K562 (cell line): ENCODE results near the gene SP2. TPM values are rescaled to one million over a fixed set of nuclear protein-coding genes. Genes with fewer than 3 reads are reported as not detected.
"Not testable (repeated sequence)": the region's sequence is repeated elsewhere in the genome, so short reads cannot be mapped to it uniquely, and the experiment has no call there.

Experiments
- ATAC-seq: fragments of 200-7000 bp; cut with Tn5 transposase; 3 replicates; pipeline ENCODE4 v1.9.1; 2020; ENCODE audit warnings: moderate library complexity
- BruUV-seq: library from RNA; stranded (reverse); fragments of 400-500 nt; replicated peaks from 2 replicates; lab custom pipeline; 2021; lab: Mats Ljungman, UMichigan
- CTCF ChIA-PET: fragments of 300-600 bp; formaldehyde crosslinking; extraction: SDS; loops from one replicate; lab custom pipeline; 2021; ENCODE audit warnings: low intra/inter-chr PET ratio; lab: Yijun Ruan, JAX
- POLR2A ChIA-PET: fragments of 300-600, 350-650 bp; sonication (Branson Sonifier 250); formaldehyde crosslinking; extraction: SDS; loops from one replicate; lab custom pipeline; 2021; ENCODE audit warnings: antibody characterized with exemption, inconsistent platforms; lab: Yijun Ruan, JAX
- DNase-seq, 4 experiments: peaks; one replicate each; pipeline versions ENCODE4 v3.0.0 to v3.0.0-alpha.2; 2011 to 2018; ENCODE audit warnings: low spot score in 3 of 4, mixed read lengths in 3 of 4; ENCODE audit errors: extremely low read depth in 1 of 4
- FAIRE-seq: peaks from 2 replicates; lab custom pipeline; 2011; peaks lifted over from hg19 to GRCh38; lab: Jason Lieb, UNC
- H2AFZ ChIP-seq: 2 replicates; pipeline ENCODE4 v1.6.0; 2011; ENCODE audit warnings: low read depth, low read length, control low read depth, inconsistent platforms
- H3K27ac ChIP-seq: fragments of 200-600 bp; 3 replicates; pipeline ENCODE4 v1.8.0; 2011; ENCODE audit warnings: low read depth, mild to moderate bottlenecking, control low read depth, inconsistent platforms, low read length, moderate library complexity, mixed read lengths; ENCODE audit errors: extremely low read depth
- H3K27me3 ChIP-seq, 2 experiments: fragments of 300-600 bp in 1 of 2; 2 replicates in 1 of 2; 3 replicates in 1 of 2; pipeline versions ENCODE4 v1.6.0 to v1.8.0; 2011; ENCODE audit warnings: inconsistent platforms in 2 of 2, low read length in 2 of 2, mild to moderate bottlenecking in 1 of 2, mixed read lengths in 1 of 2, moderate library complexity in 1 of 2; ENCODE audit not compliant: control insufficient read depth in 2 of 2, insufficient read depth in 2 of 2
- H3K36me3 ChIP-seq: fragments of 300-600 bp; 3 replicates; pipeline ENCODE4 v1.8.0; 2011; ENCODE audit warnings: mild to moderate bottlenecking, low read length, inconsistent platforms; ENCODE audit not compliant: control insufficient read depth, insufficient read depth
- H3K4me1 ChIP-seq, 2 experiments: fragments of 200-600 bp in 1 of 2; replicated peaks in 1 of 2; 2 replicates in 1 of 2; 3 replicates in 1 of 2; pipeline versions ENCODE4 v1.5.1 to v1.8.0; 2011; ENCODE audit warnings: inconsistent platforms in 2 of 2, low read length in 2 of 2, mild to moderate bottlenecking in 1 of 2, mixed read lengths in 1 of 2, moderate library complexity in 1 of 2; ENCODE audit not compliant: control insufficient read depth in 2 of 2, insufficient read depth in 2 of 2
- H3K4me2 ChIP-seq: 2 replicates; pipeline ENCODE4 v1.6.1; 2011; ENCODE audit warnings: low read length, control low read depth, inconsistent platforms, mixed read lengths; ENCODE audit not compliant: insufficient read depth
- H3K4me3 ChIP-seq: fragments of 200-600 bp; sonication (generic), shearing (Covaris generic); 2 replicates; pipeline ENCODE4 v1.5.1; 2016; ENCODE audit warnings: control low read depth, inconsistent platforms
- H3K79me2 ChIP-seq: fragments of 200-600 bp; 3 replicates; pipeline ENCODE4 v1.8.0; 2011; ENCODE audit warnings: low read length, inconsistent platforms; ENCODE audit not compliant: control insufficient read depth, insufficient read depth
- H3K9ac ChIP-seq, 2 experiments: 2 replicates each; pipeline versions ENCODE4 v1.6.0 to v1.6.1; 2011; ENCODE audit warnings: low read depth in 2 of 2, low read length in 2 of 2, control low read depth in 1 of 2, inconsistent platforms in 1 of 2, mild to moderate bottlenecking in 1 of 2, mixed read lengths in 1 of 2; ENCODE audit not compliant: insufficient read depth in 1 of 2
- H3K9me1 ChIP-seq: one replicate; pipeline ENCODE4 v1.6.0; 2011; ENCODE audit warnings: inconsistent platforms, mild to moderate bottlenecking, low read length, moderate library complexity; ENCODE audit not compliant: control insufficient read depth, insufficient read depth
- H3K9me3 ChIP-seq: replicated peaks from 2 replicates; pipeline ENCODE4 v1.5.1; 2011; ENCODE audit warnings: low read depth, low read length, inconsistent platforms; ENCODE audit not compliant: control insufficient read depth, insufficient read depth
- H4K20me1 ChIP-seq: replicated peaks from 2 replicates; pipeline ENCODE4 v1.6.1; 2011; ENCODE audit warnings: low read length, inconsistent platforms, mixed read lengths; ENCODE audit not compliant: control insufficient read depth, insufficient read depth
- ARHGAP35 ChIP-seq: fragments of 450-650 bp; IDR thresholded peaks from 2 replicates; pipeline ENCODE4 v1.6.1; 2018; ENCODE audit not compliant: partially characterized antibody
- HDGF ChIP-seq: fragments of 450-650 bp; IDR thresholded peaks from 2 replicates; pipeline ENCODE4 v1.6.1; 2016
- JUNB ChIP-seq: fragments of 450-650 bp; formaldehyde crosslinking; conservative IDR thresholded peaks from 2 replicates; pipeline ENCODE4 v1.4.0; 2020; ENCODE audit warnings: mild to moderate bottlenecking
- MLLT1 ChIP-seq, 2 experiments: fragments of 450-650 bp; IDR thresholded peaks; 2 replicates each; pipeline ENCODE4 v1.6.1; 2016
- SMARCA5 ChIP-seq: fragments of 450-650 bp; IDR thresholded peaks from 2 replicates; pipeline ENCODE4 v1.6.1; 2016
- TCF15 ChIP-seq: fragments of 250-450 bp; sonication (Bioruptor Pico); IDR thresholded peaks from 2 replicates; pipeline ENCODE4 v1.8.0; 2022; ENCODE audit warnings: moderate library complexity, mild to moderate bottlenecking, inconsistent platforms
- ZBTB5 ChIP-seq: fragments of 450-650 bp; IDR thresholded peaks from 2 replicates; pipeline ENCODE4 v1.6.1; 2017; ENCODE audit warnings: antibody characterized with exemption
- ZNF121 ChIP-seq: sonication (generic); formaldehyde crosslinking; conservative IDR thresholded peaks from 2 replicates; pipeline ENCODE4 v1.8.0; 2022; ENCODE audit warnings: missing genetic modification reagents
- ZNF316 ChIP-seq: fragments of 450-650 bp; IDR thresholded peaks from 2 replicates; pipeline ENCODE4 v1.6.1; 2016
- WGBS: fragments of 100-300 bp; shearing (Covaris generic); methylation state at CpG from one replicate; pipeline ENCODE4 v1.1.6; 2016; ENCODE audit warnings: low coverage, mixed read lengths; ENCODE audit not compliant: insufficient coverage; ENCODE audit errors: missing lambda C conversion rate; 5-methylcytosine and 5-hydroxymethylcytosine counted together
- in situ Hi-C: fragments of 300-500 bp; cut with MboI; formaldehyde crosslinking; loops from 4 replicates; pipeline ENCODE4 v1.15.0; 2018; ENCODE audit warnings: inconsistent platforms, mixed read lengths
- intact Hi-C: fragments of 100-400 bp; cut with micrococcal nuclease; formaldehyde crosslinking; loops from 2 replicates; pipeline ENCODE4 v1.14.2; 2022
- polyA plus RNA-seq, 8 experiments: library from polyadenylated mRNA; depleted of rRNA in 4 of 8; stranded (reverse) in 5 of 8; unstranded in 3 of 8; fragments of >200 nt; fragmentation: Nextera tagmentation in 2 of 8; fragmentation: Illumina TruSeq in 1 of 8; extraction: Ambion mirVana in 2 of 8; extraction: Trizol in 1 of 8; gene quantifications; 2 replicates each; pipeline versions ENCODE4 v1.2.1 to v1.2.3, GENCODE V29; 2011 to 2014; ENCODE audit warnings: inconsistent platforms in 1 of 8, missing spikeins in 1 of 8
- total RNA-seq, 7 experiments: library from RNA; depleted of rRNA in 6 of 7; stranded (reverse); fragments of >200 nt in 6 of 7; fragmentation: Illumina TruSeq in 2 of 7; extraction: Trizol in 2 of 7; gene quantifications; 2 replicates each; pipeline versions ENCODE4 v1.2.1 to v1.2.3, GENCODE V29; 2011 to 2021; ENCODE audit warnings: low replicate concordance in 1 of 7
- TF ChIP-seq, protein P1 (sequence below): sonication (generic); formaldehyde crosslinking; IDR thresholded peaks from 2 replicates; pipeline ENCODE4 v1.4.0; 2020; ENCODE audit warnings: mild to moderate bottlenecking, missing genetic modification reagents

SP2 gene
- total and polyA plus RNA-seq, 9 of the 15 experiments (the other 6 are each of a cell fraction or from before 2014, with no cell fraction given): 0.77 to 22.3 (median 2.3) TPM

GRCh38 chr17:47934856-47935255, 38.8 kb downstream of the SP2 start:
- Histone ChIP-seq H3K27me3 (no peaks in the 10 kb centered on the region), H3K4me2 (0 out of 2 replicates have a peak overlapping the region, but pooled peaks have one; percentile 11)
- TF ChIP-seq TCF15 (CRISPR knock-in tag): no peak
- TF ChIP-seq JUNB: 0 out of 2 replicates have a peak, but pooled peaks have one; percentile 1
- TF ChIP-seq, all 486 proteins: peak for 1
- in situ Hi-C loops (no loop called here), intact Hi-C loops (no loop called here)
- BruUV-seq: no TSS peak
- peaks cover 46 to 55% of the 10 kb centered on the region in 2 experiments for H3K4me1 ChIP-seq
- no peaks in the 10 kb centered on the region for H3K9me3 ChIP-seq
- H3K36me3 ChIP-seq: peaks cover 9% of the 10 kb centered on the region; the same call in 2 of the 3 replicates
- peak overlapping the region; percentile 79 for H3K27ac ChIP-seq
- peak overlapping the region; percentile 34; the same call in 1 of the 2 replicates for H2AFZ ChIP-seq
- WGBS: 43% methylated on average over 1 of the region's 1 CpG
- FAIRE-seq (no peak), ATAC-seq (no peak), DNase-seq (no peak)
- ChIA-PET CTCF (no interaction called here), POLR2A (no interaction called here)
- peaks cover 13% of the 10 kb centered on the region for H3K79me2 ChIP-seq
- H3K4me3 ChIP-seq: no peak overlapping the region
- H3K9me1 ChIP-seq: no peaks in the 10 kb centered on the region
- H4K20me1 ChIP-seq: no peaks in the 10 kb centered on the region
- H3K9ac ChIP-seq: peak overlapping the region; percentile 39 to 46; a peak in 2 of 4 replicates

- CTCF ChIA-PET, H3K27me3 ChIP-seq, ATAC-seq, in situ Hi-C loops, H4K20me1 ChIP-seq, DNase-seq, BruUV-seq, FAIRE-seq, H3K9me1 ChIP-seq, H3K9me3 ChIP-seq, H3K36me3 ChIP-seq, intact Hi-C loops, H3K4me3 ChIP-seq: not testable (repeated sequence)
- H3K4me1 ChIP-seq: peaks cover 49 to 60% of the 10 kb centered on the region in 2 experiments
- peak overlapping the region; percentile 70 for H2AFZ ChIP-seq
- peak overlapping the region; percentile 79 for H3K27ac ChIP-seq
- peaks cover 13% of the 10 kb centered on the region for H3K79me2 ChIP-seq
- peak overlapping the region; percentile 39 to 46; a peak in 3 of 4 replicates for H3K9ac ChIP-seq
- POLR2A ChIA-PET: interaction anchor here (1.0 to 1.5 kb wide), 4 partner anchors 9 to 33 kb away, joined by 3 to 4 read pairs (median 3); no protein-coding TSS in a partner anchor
- 24% methylated on average over 3 of the region's 3 CpGs for WGBS
- peak overlapping the region; percentile 74 for H3K4me2 ChIP-seq
- TF ChIP-seq, protein P1, sequence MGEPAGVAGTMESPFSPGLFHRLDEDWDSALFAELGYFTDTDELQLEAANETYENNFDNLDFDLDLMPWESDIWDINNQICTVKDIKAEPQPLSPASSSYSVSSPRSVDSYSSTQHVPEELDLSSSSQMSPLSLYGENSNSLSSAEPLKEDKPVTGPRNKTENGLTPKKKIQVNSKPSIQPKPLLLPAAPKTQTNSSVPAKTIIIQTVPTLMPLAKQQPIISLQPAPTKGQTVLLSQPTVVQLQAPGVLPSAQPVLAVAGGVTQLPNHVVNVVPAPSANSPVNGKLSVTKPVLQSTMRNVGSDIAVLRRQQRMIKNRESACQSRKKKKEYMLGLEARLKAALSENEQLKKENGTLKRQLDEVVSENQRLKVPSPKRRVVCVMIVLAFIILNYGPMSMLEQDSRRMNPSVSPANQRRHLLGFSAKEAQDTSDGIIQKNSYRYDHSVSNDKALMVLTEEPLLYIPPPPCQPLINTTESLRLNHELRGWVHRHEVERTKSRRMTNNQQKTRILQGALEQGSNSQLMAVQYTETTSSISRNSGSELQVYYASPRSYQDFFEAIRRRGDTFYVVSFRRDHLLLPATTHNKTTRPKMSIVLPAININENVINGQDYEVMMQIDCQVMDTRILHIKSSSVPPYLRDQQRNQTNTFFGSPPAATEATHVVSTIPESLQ (CRISPR knock-in tag): 0 out of 2 replicates have a peak, but pooled peaks have one; percentile 33
- TF ChIP-seq HDGF: 0 out of 2 replicates have a peak, but pooled peaks have one; percentile 7
- TF ChIP-seq ZBTB5: 0 out of 2 replicates have a peak, but pooled peaks have one; percentile 27
- peak; percentile 30 to 32; a peak in 1 of 4 replicates for TF ChIP-seq MLLT1 (IDR thresholded peaks at IDR 0.05)
- TF ChIP-seq ARHGAP35: peak; percentile 7
- TF ChIP-seq ZNF121 (CRISPR knock-in tag): peak; percentile 75
- peak; percentile 15; the same call in 1 of the 2 replicates for TF ChIP-seq SMARCA5
- 0 out of 2 replicates have a peak, but pooled peaks have one; percentile 4 for TF ChIP-seq ZNF316
Measured at GRCh38 chr17:47935468-47935867, 39.4 kb downstream of the SP2 start.
